Activated CD8-positive, alpha-beta T cell treated with anti-CD3 and anti-CD28 coated beads for 36 hours (primary cell): ENCODE data around the gene SART3. TPM values are rescaled to one million over a fixed set of nuclear protein-coding genes. Genes with fewer than 3 reads are reported as not detected.
"Not testable (repeated sequence)": the region's sequence is repeated elsewhere in the genome, so short reads cannot be mapped to it uniquely, and the experiment has no call there.

Experiments used
- ATAC-seq: fragments of 200-7000 bp; cut with Tn5 transposase; one replicate; pipeline ENCODE4 v1.10.0; 2021; ENCODE audit warnings: mild to moderate bottlenecking, moderate library complexity
- CTCF ChIA-PET: fragments of 350-600 bp; sonication (Branson Sonifier 250); formaldehyde crosslinking; loops from one replicate; lab custom pipeline; 2021; ENCODE audit warnings: antibody characterized with exemption; lab: Charles Lee
- POLR2A ChIA-PET: fragments of 350-600 bp; sonication (Branson Sonifier 250); formaldehyde crosslinking; loops from one replicate; lab custom pipeline; 2021; ENCODE audit warnings: antibody characterized with exemption; lab: Charles Lee
- DNase-seq: peaks from one replicate; pipeline ENCODE4 v3.0.0-alpha.2; 2020
- H3K27ac Mint-ChIP-seq: one replicate; pipeline ENCODE4 v1.8.0; 2021; ENCODE audit warnings: mild to moderate bottlenecking, mixed read lengths
- H3K27me3 Mint-ChIP-seq: one replicate; pipeline ENCODE4 v1.8.0; 2021; ENCODE audit warnings: mixed read lengths
- H3K36me3 Mint-ChIP-seq: one replicate; pipeline ENCODE4 v1.8.0; 2021; ENCODE audit warnings: low read depth, mixed read lengths
- H3K4me1 Mint-ChIP-seq: one replicate; pipeline ENCODE4 v1.8.0; 2021; ENCODE audit warnings: low read depth, mixed read lengths
- H3K4me3 Mint-ChIP-seq: one replicate; pipeline ENCODE4 v1.8.0; 2021; ENCODE audit warnings: mild to moderate bottlenecking, moderate library complexity, mixed read lengths
- H3K9me3 Mint-ChIP-seq: one replicate; pipeline ENCODE4 v1.8.0; 2021; ENCODE audit warnings: mixed read lengths
- CTCF ChIP-seq: fragments of 200-600 bp; IDR thresholded peaks from one replicate; pipeline ENCODE4 v1.8.0; 2022; ENCODE audit warnings: antibody characterized with exemption, mild to moderate bottlenecking
- intact Hi-C: fragments of 100-400 bp; cut with micrococcal nuclease; formaldehyde crosslinking; loops from one replicate; pipeline ENCODE4 v1.10.0; 2022
- total RNA-seq, 2 experiments: library from RNA; stranded (reverse); gene quantifications; one replicate each; pipeline ENCODE4 v1.2.3, GENCODE V29; 2021

Gene SART3
- total RNA-seq, 2 experiments from 2014 or later, result 80.1 to 81.4 TPM

GRCh38 chr12:108498136-108498535, 62.8 kb downstream of the SART3 start:
- peaks cover 5% of the 10 kb centered on the region for H3K9me3 Mint-ChIP-seq
- peaks cover 4% of the 10 kb centered on the region for H3K36me3 Mint-ChIP-seq
- intact Hi-C loops, result no loop called here
- DNase-seq, result no peak
- H3K4me1 Mint-ChIP-seq, result no peaks in the 10 kb centered on the region
- POLR2A ChIA-PET, result no interaction called here
- H3K27ac Mint-ChIP-seq, result no peak overlapping the region
- CTCF ChIA-PET, result no interaction called here
- no peak overlapping the region for H3K4me3 Mint-ChIP-seq
- no peak for TF ChIP-seq CTCF
- ATAC-seq, result no peak
- peaks cover 11% of the 10 kb centered on the region for H3K27me3 Mint-ChIP-seq

- ChIA-PET POLR2A (no interaction called here), CTCF (interaction anchor here (0.6 to 2.0 kb wide), 8 partner anchors 9 to 506 kb away, joined by 3 to 7 read pairs (median 3); no protein-coding TSS in a partner anchor)
- TF ChIP-seq CTCF, result no peak
- peaks cover 12% of the 10 kb centered on the region for H3K27me3 Mint-ChIP-seq
- H3K36me3 Mint-ChIP-seq, result no peaks in the 10 kb centered on the region
- no peaks in the 10 kb centered on the region for H3K9me3 Mint-ChIP-seq
- ATAC-seq (no peak), DNase-seq (no peak)
- no peaks in the 10 kb centered on the region for H3K4me1 Mint-ChIP-seq
- intact Hi-C loops, result no loop called here
- H3K27ac Mint-ChIP-seq, result no peak overlapping the region
- H3K4me3 Mint-ChIP-seq, result no peak overlapping the region
These were observed 65.0 kb downstream of the SART3 start for GRCh38 chr12:108495823-108496579.

- H3K4me1 Mint-ChIP-seq, result no peaks in the 10 kb centered on the region
- no peak overlapping the region for H3K27ac Mint-ChIP-seq
- H3K27me3 Mint-ChIP-seq, result peaks cover 15% of the 10 kb centered on the region
- no peak overlapping the region for H3K4me3 Mint-ChIP-seq
- intact Hi-C loops, result no loop called here
- ChIA-PET CTCF (interaction anchor here (0.6 to 2.0 kb wide), 9 partner anchors 12 to 563 kb away, joined by 3 to 7 read pairs (median 3); no protein-coding TSS in a partner anchor), POLR2A (no interaction called here)
- no peaks in the 10 kb centered on the region for H3K36me3 Mint-ChIP-seq
- DNase-seq, result peak; percentile 66
- no peak for ATAC-seq
- no peaks in the 10 kb centered on the region for H3K9me3 Mint-ChIP-seq
- TF ChIP-seq CTCF, result peak; percentile 71
These were observed 65.9 kb downstream of the SART3 start for GRCh38 chr12:108495054-108495453.

- no peak for TF ChIP-seq CTCF
- H3K27ac Mint-ChIP-seq, result no peak overlapping the region
- DNase-seq (no peak), ATAC-seq (no peak)
- POLR2A ChIA-PET, result no interaction called here
- peaks cover 21% of the 10 kb centered on the region for H3K27me3 Mint-ChIP-seq
- H3K36me3 Mint-ChIP-seq, result no peaks in the 10 kb centered on the region
- CTCF ChIA-PET, result interaction anchor here (3.0 kb wide), 1 partner anchor 21 kb away, joined by 9 read pairs; no protein-coding TSS in a partner anchor
- H3K9me3 Mint-ChIP-seq, result peaks cover 6% of the 10 kb centered on the region
- H3K4me1 Mint-ChIP-seq, result no peaks in the 10 kb centered on the region
- intact Hi-C loops, result no loop called here
- H3K4me3 Mint-ChIP-seq, result no peak overlapping the region
These were observed 69.7 kb downstream of the SART3 start for GRCh38 chr12:108491256-108491655.

GRCh38 chr12:108487029-108487428, 73.9 kb downstream of the SART3 start:
- H3K9me3 Mint-ChIP-seq, H3K4me1 Mint-ChIP-seq, H3K4me3 Mint-ChIP-seq, ATAC-seq, intact Hi-C loops, POLR2A ChIA-PET, H3K36me3 Mint-ChIP-seq, H3K27ac Mint-ChIP-seq, DNase-seq: not testable (repeated sequence)
- CTCF ChIA-PET, result interaction anchor here (0.8 kb wide), 1 partner anchor 9 kb away, joined by 4 read pairs; no protein-coding TSS in a partner anchor
- H3K27me3 Mint-ChIP-seq, result peaks cover 28% of the 10 kb centered on the region

GRCh38 chr12:108485371-108485770, 75.6 kb downstream of the SART3 start:
- H3K4me3 Mint-ChIP-seq, H3K9me3 Mint-ChIP-seq, DNase-seq, H3K4me1 Mint-ChIP-seq, ATAC-seq, POLR2A ChIA-PET, CTCF ChIA-PET, H3K36me3 Mint-ChIP-seq, intact Hi-C loops, H3K27ac Mint-ChIP-seq: not testable (repeated sequence)
- H3K27me3 Mint-ChIP-seq, result peaks cover 33% of the 10 kb centered on the region
